ENCODE data around the gene MRPL21. TPM values are rescaled to one million over a fixed set of nuclear protein-coding genes. Genes with fewer than 3 reads are reported as not detected.

MRPL21 gene
- total RNA-seq, 1 experiment from 2014 or later = 82.3 TPM

DNA sequence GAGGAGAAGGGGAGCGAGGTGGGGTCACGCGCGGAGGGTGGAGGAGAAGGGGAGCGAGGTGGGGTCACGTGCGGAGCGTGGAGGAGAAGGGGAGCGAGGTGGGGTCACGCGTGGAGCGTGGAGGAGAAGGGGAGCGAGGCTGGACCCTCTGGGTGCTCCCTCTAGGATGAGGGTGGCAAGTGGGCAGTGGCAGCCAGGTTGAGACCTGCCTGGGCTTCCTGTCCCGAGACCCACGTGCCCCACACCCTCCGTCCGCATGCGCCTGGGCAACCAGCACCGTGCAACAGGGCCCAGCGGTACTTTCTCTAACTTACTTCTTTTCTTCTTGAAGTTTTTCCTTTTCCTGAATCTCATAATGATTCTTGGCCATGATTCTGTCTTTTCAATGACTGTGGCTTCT, 11.1 kb downstream of the MRPL21 start (continued):
- TF ChIP-seq, protein P1, sequence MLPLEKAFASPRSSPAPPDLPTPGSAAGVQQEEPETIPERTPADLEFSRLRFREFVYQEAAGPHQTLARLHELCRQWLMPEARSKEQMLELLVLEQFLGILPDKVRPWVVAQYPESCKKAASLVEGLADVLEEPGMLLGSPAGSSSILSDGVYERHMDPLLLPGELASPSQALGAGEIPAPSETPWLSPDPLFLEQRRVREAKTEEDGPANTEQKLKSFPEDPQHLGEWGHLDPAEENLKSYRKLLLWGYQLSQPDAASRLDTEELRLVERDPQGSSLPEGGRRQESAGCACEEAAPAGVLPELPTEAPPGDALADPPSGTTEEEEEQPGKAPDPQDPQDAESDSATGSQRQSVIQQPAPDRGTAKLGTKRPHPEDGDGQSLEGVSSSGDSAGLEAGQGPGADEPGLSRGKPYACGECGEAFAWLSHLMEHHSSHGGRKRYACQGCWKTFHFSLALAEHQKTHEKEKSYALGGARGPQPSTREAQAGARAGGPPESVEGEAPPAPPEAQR (CRISPR knock-in tag; IDR thresholded peaks at IDR 0.05) = no peak
- TF ChIP-seq FOXJ3 (CRISPR knock-in tag; IDR thresholded peaks at IDR 0.05; ENCODE audit: borderline replicate concordance) (no peak), PRRX2 (CRISPR knock-in tag; IDR thresholded peaks at IDR 0.05) (no peak), FOXP1 (CRISPR knock-in tag; IDR thresholded peaks at IDR 0.05; ENCODE audit: borderline replicate concordance) (no peak), RORB (CRISPR knock-in tag; IDR thresholded peaks at IDR 0.05) (no peak)
- TF ChIP-seq, protein P2, sequence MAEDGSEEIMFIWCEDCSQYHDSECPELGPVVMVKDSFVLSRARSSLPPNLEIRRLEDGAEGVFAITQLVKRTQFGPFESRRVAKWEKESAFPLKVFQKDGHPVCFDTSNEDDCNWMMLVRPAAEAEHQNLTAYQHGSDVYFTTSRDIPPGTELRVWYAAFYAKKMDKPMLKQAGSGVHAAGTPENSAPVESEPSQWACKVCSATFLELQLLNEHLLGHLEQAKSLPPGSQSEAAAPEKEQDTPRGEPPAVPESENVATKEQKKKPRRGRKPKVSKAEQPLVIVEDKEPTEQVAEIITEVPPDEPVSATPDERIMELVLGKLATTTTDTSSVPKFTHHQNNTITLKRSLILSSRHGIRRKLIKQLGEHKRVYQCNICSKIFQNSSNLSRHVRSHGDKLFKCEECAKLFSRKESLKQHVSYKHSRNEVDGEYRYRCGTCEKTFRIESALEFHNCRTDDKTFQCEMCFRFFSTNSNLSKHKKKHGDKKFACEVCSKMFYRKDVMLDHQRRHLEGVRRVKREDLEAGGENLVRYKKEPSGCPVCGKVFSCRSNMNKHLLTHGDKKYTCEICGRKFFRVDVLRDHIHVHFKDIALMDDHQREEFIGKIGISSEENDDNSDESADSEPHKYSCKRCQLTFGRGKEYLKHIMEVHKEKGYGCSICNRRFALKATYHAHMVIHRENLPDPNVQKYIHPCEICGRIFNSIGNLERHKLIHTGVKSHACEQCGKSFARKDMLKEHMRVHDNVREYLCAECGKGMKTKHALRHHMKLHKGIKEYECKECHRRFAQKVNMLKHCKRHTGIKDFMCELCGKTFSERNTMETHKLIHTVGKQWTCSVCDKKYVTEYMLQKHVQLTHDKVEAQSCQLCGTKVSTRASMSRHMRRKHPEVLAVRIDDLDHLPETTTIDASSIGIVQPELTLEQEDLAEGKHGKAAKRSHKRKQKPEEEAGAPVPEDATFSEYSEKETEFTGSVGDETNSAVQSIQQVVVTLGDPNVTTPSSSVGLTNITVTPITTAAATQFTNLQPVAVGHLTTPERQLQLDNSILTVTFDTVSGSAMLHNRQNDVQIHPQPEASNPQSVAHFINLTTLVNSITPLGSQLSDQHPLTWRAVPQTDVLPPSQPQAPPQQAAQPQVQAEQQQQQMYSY (CRISPR knock-in tag; IDR thresholded peaks at IDR 0.05) = no peak

DNA sequence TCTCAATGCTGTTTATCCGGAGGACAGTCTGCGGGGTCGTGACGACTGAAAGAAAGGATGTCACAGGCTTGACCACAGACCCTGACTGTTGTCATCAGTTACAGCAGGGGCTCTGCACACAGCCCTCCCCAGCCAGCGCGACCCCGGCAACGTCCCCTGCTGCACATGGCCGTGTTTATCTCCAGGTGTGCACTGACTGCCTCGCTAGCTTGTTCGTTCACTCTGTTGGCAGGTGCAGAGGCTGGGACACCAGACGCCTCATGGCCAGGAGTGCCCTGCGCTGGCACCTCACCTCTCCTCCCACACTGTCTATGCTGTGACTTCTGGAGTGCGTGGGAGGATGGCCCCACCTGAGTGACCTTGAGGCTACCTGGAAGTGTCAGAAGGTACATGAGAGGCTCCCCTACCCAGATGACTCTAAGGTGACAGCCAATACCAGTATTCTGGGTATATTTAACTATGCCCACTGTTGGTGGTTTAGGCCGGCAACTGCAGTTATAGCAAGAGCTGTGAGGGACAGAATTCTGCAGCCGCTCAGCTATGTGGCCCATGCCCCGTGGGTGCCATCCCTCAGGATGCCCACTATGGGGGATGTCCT, 12.2 kb downstream of the MRPL21 start:
- H3K27me3 Mint-ChIP-seq (ENCODE audit: low read depth) = no peaks in the 10 kb centered on the region
- no peaks in the 10 kb centered on the region for H3K9me3 Mint-ChIP-seq
- ATAC-seq (no peak), DNase-seq (ENCODE audit: low spot score) (no peak)
- peaks cover 5% of the 10 kb centered on the region for H3K4me1 Mint-ChIP-seq
- ChIA-PET CTCF (interaction anchor here (1.5 to 1.9 kb wide), 2 partner anchors 47 to 111 kb away, joined by 7 to 10 read pairs; no protein-coding TSS in a partner anchor), POLR2A (no interaction called here)
- H3K36me3 Mint-ChIP-seq = peaks cover 34% of the 10 kb centered on the region
- H3K4me3 Mint-ChIP-seq = no peak overlapping the region
- no peak overlapping the region for H3K27ac Mint-ChIP-seq
- TF ChIP-seq, protein P3, sequence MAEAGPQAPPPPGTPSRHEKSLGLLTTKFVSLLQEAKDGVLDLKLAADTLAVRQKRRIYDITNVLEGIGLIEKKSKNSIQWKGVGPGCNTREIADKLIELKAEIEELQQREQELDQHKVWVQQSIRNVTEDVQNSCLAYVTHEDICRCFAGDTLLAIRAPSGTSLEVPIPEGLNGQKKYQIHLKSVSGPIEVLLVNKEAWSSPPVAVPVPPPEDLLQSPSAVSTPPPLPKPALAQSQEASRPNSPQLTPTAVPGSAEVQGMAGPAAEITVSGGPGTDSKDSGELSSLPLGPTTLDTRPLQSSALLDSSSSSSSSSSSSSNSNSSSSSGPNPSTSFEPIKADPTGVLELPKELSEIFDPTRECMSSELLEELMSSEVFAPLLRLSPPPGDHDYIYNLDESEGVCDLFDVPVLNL (CRISPR knock-in tag; IDR thresholded peaks at IDR 0.05; ENCODE audit: borderline replicate concordance, low read depth) = no peak
- TF ChIP-seq CREM (CRISPR knock-in tag; IDR thresholded peaks at IDR 0.05) (no peak), ZNF219 (CRISPR knock-in tag; IDR thresholded peaks at IDR 0.05; ENCODE audit: borderline replicate concordance) (no peak), CBFB (CRISPR knock-in tag; IDR thresholded peaks at IDR 0.05; ENCODE audit: low read depth) (no peak), OVOL2 (CRISPR knock-in tag; IDR thresholded peaks at IDR 0.05; ENCODE audit: borderline replicate concordance) (no peak), NFE2L1 (CRISPR knock-in tag; IDR thresholded peaks at IDR 0.05) (no peak), NFYB (CRISPR knock-in tag; conservative IDR thresholded peaks at IDR 0.05; ENCODE audit: low read depth) (no peak), NR3C1 (CRISPR knock-in tag; conservative IDR thresholded peaks at IDR 0.05; ENCODE audit: low read depth) (no peak)
- TF ChIP-seq, protein P4, sequence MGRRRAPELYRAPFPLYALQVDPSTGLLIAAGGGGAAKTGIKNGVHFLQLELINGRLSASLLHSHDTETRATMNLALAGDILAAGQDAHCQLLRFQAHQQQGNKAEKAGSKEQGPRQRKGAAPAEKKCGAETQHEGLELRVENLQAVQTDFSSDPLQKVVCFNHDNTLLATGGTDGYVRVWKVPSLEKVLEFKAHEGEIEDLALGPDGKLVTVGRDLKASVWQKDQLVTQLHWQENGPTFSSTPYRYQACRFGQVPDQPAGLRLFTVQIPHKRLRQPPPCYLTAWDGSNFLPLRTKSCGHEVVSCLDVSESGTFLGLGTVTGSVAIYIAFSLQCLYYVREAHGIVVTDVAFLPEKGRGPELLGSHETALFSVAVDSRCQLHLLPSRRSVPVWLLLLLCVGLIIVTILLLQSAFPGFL (CRISPR knock-in tag; IDR thresholded peaks at IDR 0.05; ENCODE audit: borderline replicate concordance) = no peak
- TF ChIP-seq, protein P5, sequence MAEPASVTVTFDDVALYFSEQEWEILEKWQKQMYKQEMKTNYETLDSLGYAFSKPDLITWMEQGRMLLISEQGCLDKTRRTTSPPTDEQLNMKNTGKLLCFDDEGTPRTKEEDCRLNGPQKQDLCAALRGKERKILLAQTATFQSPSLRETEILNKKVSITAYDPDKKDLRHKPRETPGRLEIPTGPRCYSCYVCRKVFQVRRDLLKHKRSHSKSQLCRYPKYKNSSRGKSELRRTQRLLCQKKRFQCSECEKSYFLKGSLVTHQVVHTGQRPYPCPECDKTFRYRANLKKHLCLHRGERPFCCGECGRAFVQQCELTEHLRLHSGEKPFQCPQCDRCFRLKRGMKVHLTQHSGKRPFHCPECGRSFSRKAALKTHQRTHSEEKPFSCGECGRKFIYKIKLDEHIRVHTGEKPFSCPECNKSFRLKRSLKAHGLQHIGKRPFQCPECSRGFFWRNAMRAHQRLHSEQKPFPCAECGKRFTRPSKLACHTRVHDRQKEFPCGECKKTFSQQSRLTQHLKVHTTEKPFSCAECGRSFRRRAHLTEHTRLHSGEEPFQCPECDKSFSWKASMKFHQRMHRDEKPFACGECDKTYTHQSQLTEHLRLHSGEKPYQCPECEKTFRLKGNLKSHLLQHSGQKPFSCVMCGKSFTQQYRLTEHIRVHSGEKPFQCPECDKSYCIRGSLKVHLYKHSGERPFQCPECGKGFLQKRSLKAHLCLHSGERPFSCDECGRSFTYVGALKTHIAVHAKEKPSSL (CRISPR knock-in tag; conservative IDR thresholded peaks at IDR 0.05) = no peak
- TF ChIP-seq, protein P6, sequence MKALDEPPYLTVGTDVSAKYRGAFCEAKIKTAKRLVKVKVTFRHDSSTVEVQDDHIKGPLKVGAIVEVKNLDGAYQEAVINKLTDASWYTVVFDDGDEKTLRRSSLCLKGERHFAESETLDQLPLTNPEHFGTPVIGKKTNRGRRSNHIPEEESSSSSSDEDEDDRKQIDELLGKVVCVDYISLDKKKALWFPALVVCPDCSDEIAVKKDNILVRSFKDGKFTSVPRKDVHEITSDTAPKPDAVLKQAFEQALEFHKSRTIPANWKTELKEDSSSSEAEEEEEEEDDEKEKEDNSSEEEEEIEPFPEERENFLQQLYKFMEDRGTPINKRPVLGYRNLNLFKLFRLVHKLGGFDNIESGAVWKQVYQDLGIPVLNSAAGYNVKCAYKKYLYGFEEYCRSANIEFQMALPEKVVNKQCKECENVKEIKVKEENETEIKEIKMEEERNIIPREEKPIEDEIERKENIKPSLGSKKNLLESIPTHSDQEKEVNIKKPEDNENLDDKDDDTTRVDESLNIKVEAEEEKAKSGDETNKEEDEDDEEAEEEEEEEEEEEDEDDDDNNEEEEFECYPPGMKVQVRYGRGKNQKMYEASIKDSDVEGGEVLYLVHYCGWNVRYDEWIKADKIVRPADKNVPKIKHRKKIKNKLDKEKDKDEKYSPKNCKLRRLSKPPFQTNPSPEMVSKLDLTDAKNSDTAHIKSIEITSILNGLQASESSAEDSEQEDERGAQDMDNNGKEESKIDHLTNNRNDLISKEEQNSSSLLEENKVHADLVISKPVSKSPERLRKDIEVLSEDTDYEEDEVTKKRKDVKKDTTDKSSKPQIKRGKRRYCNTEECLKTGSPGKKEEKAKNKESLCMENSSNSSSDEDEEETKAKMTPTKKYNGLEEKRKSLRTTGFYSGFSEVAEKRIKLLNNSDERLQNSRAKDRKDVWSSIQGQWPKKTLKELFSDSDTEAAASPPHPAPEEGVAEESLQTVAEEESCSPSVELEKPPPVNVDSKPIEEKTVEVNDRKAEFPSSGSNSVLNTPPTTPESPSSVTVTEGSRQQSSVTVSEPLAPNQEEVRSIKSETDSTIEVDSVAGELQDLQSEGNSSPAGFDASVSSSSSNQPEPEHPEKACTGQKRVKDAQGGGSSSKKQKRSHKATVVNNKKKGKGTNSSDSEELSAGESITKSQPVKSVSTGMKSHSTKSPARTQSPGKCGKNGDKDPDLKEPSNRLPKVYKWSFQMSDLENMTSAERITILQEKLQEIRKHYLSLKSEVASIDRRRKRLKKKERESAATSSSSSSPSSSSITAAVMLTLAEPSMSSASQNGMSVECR (CRISPR knock-in tag; IDR thresholded peaks at IDR 0.05; ENCODE audit: borderline replicate concordance) = no peak
- TF ChIP-seq, protein P7, sequence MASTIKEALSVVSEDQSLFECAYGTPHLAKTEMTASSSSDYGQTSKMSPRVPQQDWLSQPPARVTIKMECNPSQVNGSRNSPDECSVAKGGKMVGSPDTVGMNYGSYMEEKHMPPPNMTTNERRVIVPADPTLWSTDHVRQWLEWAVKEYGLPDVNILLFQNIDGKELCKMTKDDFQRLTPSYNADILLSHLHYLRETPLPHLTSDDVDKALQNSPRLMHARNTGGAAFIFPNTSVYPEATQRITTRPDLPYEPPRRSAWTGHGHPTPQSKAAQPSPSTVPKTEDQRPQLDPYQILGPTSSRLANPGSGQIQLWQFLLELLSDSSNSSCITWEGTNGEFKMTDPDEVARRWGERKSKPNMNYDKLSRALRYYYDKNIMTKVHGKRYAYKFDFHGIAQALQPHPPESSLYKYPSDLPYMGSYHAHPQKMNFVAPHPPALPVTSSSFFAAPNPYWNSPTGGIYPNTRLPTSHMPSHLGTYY (CRISPR knock-in tag; IDR thresholded peaks at IDR 0.05) = no peak
